HG03280 (cell line): ENCODE results near the gene SREBF2.

Experiments used
- ATAC-seq: cut with Tn5 transposase; IDR thresholded peaks from one replicate; pipeline ENCODE4 v1.9.1; 2021; ENCODE audit warnings: mild to moderate bottlenecking, moderate library complexity; ENCODE audit not compliant: unreplicated experiment

SREBF2 gene

DNA sequence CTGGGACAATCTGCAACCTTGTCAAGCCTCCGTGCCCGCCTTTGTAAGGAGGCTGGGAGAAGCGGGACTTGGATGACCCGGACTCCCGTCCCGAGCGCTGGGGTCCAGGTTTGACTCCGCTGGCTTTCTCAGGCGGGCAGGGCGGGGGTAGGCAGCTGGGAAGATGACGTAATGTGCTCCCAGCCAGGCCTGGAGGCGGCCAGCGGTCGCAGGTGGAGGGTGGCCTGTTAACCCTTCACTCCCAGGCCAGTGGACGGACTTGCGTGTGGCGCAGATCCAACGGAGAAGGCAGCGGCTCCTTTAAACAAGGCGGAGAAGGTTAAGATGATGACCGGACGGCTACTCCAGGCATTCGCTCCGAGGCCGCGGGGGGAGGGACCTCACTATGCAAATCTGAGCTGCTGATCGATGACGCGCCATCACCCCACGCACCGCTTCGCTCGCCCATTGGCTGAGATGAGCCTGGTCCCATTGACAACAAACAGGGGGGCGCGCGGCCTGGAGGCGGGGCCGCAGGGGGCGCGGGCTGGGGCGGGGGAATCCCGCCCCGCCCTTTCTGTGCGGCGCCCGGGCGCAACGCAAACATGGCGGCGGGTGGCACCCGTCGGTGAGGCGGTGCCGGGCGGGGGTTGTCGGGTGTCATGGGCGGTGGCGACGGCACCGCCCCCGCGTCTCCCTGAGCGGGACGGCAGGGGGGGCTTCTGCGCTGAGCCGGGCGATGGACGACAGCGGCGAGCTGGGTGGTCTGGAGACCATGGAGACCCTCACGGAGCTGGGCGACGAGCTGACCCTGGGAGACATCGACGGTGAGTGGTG is at the start of gene SREBF2:
SREBF2 (plus strand) TSS at position 553 of the 816 bp plus-strand sequence; CDS start at position 719, 166 bp downstream.
- ATAC-seq: peak; percentile 85

DNA sequence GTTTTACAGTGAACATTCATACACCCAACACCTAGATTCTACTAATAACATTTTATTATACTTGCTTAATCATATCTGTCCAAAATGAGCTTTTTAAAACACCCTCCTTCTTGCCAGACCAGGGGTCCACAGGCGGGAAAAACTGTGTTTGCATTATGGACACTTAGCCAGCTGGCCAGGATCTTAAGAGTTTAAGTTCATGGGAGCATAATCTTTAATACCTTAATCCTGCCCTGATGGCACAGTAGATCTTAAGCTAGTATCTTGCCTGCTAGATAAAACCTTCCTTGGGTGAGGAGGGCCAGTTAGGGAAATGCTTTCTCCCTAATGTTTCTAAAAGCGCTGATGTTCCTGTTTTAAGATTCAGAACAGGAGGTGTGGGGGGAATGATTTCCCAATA is 45.6 kb upstream of the SREBF2 start:
- ATAC-seq: no peak

DNA sequence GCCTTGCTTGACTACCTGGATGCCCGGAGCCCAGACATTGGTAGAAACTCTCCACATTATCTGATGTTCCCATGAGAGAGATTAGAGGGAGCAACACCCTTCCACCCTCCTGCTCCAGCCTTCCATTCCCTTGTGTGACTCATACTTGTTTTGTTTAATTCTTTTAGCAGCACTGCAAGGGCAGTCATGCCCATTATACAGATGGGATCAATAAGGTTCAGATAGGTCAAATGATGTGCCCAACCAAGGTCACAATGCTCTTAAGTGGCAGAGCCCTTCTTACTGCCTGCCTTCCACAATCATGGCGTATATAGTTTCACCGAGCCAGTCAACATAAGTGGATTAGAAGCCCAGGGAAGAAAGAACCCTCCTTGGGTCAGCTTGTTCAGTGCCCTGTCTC is 39.0 kb upstream of the SREBF2 start:
- no peak for ATAC-seq

DNA sequence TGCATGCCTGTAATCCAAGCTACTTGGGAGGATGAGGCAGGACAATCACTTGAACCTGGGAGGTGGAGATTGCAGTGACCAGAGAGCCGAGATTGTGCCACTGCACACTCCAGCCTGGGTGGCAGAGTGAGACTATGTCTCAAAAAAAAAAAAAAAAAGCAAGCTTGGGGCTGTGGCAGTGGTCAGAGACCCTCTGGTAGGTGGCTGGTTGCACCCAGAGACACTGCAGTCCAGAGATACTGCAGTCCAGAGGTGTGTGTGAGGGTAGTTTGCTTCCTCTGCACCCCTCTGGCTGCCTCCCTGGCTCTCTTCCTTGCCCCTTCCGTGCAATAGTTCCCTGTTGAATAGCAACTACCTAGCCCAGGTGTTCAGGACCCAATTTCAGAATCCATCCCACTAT is 34.2 kb upstream of the SREBF2 start:
- no peak for ATAC-seq

DNA sequence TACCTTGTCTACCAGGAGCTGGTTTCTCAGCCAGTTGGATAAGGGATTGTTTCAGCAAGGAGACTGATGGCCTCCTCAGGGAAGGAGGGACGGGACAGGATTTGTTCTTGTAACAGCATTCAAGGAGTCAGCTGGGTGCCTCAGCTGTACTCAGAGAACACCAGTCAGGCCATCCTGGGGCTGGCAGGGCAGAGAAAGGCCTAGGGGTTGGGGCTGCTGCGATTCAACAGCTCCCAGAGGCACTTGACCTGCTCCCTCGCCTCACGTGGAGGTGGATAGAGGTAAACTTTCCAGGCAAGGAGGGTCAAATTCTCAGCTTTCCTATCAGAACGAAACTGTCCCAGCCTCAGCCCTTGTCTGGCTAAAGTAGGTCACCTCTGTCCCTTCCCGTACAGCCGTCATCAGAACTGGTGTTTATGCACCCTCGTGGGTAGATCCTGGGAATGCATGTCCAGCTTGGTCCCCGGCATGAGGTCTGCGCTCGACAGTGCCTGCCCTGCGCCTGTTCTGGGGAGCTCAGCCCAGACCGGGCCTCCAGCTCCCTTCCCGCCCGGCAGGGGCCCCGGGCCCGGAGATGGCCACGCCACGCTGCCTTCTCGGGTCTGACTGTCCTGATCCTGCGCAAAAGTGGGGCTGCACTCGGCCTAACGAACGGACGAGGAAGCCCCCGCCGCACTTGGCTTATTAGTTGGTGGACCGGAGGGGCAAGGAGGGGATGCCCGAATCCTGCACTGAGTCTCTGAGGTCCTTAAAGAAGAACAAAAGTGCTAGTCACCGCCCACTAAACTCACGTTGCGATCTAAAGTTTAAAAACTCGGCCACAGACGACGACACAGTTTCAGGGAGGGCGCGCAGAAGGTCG is 33.2 kb upstream of the SREBF2 start:
- ATAC-seq: peak; percentile 33

DNA sequence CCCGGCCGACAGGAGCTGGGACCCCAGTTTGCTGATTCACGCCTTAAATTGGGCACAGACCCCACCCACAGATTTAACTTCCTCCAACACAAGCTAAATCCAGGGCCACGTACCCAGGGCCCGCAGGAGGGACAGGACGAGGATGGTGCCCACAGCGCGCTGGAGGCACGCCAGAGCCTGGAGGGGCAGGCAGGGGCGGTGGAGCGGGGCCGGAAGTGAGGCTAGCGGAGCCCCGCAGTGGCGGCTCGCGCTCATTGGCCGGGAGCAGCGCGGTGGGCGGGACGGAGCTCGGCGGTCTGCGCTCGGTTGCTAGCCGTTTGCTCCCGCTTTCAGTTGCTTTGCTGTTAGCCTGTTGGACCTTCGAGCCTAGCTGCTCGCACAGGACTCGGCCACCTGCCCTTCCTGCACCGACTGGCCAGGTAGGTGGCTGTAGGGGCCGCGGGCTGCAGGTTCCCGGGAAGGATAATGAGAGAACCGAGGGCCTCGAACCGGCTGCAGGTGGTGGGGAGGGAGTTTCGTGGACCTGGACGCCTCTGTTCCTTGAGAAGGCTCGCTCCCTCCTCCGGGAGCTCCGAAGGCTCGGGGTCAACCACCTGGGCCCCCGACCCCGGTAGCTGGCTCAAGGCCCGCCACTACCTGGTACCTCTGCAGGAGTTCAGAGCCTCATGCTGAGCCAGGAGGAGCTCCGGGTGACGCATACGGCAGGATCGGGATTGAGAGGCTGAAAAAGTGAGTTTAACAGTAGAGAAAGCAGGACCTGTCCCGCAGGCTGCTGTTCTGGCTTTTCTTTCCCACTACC is 32.4 kb upstream of the SREBF2 start, which contains the start of gene CCDC134:
CCDC134 (plus strand) TSS at position 332 of the 799 bp plus-strand sequence. CDS start 8,212 bp downstream, outside the sequence.
- ATAC-seq: peak; percentile 95

DNA sequence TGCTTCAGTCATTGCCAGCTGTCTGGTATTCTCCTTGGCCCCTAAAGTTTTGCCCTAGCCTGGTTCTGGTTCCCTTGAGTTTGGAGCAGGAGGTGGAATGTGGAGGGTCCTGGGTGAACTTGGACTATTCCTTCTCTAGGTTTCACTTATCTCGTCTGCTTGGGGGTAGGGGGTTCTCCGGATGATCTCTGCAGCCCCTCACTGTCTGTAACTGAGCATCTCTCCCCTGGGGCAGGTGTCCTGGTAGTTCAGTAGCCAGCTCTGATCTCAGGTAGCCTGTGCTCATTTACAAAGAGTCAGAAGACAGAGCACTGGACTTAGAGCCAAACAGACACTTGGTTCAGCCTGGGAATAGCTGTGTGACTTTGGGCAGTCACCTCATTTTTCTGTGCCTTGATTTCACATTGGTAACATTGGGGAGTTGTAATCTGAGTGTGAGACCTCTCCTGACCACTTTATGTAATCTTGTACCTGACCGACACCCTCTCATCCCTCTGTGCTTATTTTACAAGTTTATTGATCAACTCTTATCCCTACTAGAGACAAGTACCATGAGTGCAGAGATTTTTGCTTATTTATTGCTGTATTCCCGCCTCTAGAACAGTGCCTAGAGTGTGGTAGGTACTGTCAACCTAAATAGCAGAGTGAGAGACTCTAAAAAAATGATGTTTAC is 31.6 kb upstream of the SREBF2 start:
- no peak for ATAC-seq

DNA sequence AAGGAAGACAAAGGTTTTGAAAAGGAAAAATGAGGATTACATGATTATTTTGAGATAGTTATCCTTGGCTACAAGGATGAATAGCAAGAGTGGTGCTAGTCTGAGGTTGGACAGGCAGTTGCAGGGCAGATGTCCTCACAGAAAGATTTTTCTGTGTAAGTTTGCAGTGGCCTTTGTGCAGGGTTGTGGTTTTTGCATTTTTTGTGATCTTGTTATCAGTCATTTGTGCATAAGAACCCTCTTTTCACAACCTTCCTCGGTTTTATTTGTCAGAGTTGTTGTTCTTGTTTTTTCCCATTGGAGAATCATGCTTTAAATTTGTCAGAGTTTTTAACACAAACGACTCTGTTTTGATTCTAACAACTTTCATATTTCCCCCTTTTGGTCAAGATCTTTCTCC is 31.0 kb upstream of the SREBF2 start:
- no peak for ATAC-seq

DNA sequence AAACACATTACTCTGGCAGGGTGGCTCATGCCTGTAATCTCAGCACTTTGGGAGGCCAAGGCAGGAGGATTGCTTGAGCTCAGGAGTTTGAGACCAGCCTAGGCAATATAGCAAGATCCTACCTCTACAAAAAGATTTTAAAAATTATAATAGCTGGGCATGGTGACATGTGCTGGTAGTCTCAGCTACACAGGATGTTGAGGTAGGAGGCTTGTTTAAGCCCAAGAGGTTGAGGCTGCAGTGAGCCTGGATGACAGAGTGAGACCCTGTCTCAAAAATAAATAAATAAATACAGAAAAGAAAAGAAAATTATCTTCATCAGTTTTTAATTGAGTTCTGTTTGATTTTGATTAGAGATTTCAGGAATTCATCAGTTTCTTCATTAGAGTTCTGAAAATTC is 27.3 kb upstream of the SREBF2 start:
- no peak for ATAC-seq

DNA sequence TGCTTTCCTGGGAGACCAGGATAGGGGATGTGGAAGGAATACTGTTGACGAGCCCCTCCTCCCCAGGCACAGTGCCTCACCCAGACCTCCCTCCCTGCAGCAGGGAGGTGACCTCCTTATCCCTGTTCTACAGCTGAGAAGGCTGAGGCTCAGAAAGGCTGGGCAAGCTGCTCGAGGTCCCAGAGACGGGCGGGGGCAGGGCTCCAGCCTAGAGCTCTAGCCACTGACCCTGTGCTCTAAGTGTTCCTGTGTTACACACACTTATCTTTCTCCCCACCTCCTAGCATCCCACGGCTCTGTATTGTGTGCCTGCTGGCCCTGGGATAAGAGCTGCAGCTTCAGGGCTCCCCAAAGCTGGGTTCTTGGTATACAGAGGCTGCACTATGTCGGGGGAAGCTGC is 24.5 kb upstream of the SREBF2 start:
- no peak for ATAC-seq

DNA sequence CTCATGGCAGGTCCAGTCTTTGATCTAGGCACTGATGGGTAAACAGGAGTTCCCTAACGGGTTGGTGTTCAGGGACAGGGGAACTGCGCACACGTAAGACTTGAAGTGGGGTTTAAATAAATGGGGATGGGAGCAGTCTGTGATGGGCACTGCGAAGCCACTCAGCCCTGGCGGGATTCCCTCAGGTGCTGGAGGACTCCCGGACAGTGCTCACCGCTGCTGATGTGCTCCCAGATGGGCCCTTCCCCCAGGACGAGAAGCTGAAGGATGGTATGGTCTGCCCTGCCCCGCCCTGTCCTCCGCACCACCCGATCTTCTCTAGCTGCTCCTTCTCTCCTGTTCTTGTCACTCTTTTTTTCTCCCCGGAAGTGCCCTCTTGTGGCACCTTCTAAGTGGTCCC is 22.9 kb upstream of the SREBF2 start:
- ATAC-seq: no peak

DNA sequence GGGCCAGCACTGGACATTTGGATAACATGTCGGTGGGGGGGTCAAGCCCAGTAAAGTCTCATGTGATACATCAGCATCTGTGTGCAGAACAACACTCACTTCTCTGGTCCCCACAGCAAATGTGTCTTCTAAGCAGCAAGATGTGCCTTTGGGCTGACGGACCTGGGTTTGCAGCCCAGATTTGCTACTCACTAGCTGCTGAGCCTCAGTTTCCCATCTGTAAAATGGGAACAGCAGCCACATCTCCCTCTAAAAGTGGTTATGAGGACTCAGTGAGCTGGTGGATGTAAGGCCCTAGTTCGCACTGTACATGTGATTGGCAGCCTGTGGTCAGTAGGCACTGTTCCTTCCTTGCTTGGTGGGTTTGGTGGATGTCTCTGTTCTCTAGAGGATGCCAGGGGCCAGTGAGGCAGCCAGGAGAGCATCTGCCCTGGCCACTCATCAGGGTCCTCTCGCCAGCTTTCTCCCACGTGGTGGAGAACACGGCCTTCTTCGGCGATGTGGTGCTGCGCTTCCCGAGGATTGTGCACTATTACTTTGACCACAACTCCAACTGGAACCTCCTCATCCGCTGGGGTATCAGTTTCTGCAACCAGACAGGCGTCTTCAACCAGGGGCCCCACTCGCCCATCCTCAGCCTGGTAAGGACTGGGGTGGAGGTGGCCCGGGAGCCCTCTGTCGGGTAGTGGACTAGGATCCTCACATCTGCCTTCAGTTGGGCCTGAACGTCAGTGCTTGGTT is 19.9 kb upstream of the SREBF2 start:
- no peak for ATAC-seq

DNA sequence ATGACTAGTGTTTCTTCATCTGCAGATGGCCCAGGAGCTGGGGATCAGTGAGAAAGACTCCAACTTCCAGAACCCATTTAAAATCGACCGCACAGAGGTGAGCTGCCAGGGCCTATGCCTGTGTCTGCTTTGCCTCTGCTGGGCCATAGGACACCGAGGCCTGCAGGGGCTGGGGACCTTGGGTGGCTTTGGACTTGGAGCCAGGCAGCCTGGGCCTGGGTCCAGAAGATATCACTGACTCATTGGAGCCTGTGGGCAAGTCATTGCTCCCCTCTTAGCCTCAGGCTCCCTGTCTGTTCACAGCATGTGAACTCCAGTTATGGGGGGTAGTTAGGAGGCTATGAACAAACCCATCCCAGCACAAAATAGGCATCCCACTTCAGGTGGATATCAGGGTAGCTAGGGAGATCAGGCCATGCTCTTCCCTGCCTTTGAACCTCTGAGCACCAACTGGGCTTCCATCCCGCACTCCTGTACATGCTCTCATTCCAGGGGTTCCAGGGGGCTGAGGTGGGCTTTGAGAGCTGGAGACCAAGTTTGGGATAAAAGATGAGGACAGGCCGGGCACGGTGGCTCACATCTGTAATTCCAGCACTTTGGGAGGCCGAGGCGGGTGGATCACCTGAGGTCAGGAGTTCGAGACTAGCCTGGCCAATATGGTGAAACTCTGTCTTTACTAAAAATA is 19.0 kb upstream of the SREBF2 start:
- ATAC-seq: no peak

DNA sequence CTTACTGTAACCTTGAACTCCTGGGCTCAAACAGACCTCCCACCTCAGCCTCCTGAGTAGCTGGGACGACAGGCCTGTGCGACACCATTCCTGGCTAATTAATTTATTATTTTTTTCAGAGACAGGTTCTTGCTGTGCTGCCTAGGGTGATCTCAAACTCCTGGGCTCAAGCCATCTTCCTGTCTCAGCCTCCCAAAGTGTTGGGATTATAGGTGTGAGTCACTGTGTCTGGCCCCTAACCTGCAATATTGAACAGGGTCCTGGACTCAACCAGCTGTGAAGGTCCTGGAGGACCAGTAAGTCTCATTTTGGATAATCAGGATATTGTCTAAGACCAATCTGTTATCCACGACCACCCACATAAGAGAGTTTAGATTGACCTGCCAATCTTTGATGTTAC is 17.2 kb upstream of the SREBF2 start:
- no peak for ATAC-seq

DNA sequence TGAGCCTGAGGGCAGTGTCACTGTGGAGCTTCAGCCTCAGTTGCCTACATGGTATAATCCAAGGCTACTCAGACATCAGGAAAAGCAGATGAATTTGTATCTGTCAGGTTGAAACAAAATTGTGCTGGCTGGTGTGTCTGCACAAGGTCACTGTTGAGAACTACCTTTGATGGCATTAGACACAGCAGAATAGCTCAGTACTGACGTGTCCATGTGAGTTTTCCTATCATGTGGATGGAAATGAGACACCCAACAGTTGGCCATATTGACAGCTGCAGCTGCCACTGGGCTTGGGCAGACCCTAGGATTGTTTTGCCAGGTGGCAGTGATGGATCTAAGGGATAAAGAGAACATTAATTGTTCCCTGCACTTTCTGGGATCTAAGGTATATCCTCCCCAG is 16.7 kb upstream of the SREBF2 start:
- no peak for ATAC-seq

DNA sequence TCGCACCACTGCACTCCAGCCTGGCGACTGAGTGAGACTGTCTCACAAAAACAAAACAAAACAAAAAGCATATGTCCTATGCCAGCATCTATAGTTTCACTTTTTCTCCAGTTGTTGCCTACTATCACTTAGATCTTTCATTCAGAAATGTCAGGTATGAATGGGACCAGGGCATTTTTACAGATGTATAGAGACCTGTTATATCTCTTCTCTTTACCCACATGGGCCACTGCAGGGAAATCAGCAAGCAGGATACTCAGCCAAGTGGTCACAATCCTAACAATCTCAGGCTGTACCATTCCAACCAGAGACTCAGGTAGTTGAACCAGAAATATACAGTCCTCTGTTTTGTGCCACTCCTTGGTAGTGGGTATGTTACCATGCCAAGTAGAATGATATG is 16.0 kb upstream of the SREBF2 start:
- ATAC-seq: no peak

DNA sequence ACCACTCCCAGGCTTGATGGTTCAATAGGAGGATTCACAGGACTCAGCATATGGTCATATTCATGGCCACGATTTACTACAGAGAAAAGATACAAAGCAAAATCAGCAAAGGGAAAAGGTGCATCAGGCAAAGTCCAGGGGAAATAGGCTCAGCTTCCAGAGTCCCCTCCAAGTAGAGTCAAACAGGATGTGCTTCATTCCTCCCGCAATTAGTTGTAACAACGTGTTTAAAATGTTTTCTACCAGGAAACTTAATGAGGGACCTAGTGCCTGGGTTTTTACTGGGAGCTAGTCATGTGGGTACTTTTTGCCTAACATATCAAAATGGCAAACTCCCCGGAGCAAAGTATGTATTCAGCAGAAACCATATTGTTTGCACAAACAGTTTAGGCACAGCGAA is 14.9 kb upstream of the SREBF2 start:
- ATAC-seq: no peak

DNA sequence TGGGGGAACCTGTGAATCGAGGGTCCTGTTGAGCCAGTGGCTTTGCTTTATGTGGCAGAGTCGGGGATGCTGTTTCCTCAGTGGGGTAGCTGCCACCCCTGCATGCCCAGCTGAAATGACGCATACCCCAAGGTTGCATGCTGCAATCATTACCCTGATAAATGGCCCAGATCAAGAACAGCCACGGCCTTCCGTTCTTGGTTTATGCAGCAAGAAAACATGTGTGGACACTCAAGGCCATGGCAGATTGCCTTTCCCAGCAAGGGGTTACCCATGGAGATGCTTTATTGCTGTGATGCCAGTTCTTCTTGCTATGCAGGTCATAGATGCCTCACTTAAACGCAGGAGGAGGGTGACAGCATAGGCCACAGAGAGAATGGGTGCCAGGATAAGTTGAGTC is 14.3 kb upstream of the SREBF2 start:
- no peak for ATAC-seq

DNA sequence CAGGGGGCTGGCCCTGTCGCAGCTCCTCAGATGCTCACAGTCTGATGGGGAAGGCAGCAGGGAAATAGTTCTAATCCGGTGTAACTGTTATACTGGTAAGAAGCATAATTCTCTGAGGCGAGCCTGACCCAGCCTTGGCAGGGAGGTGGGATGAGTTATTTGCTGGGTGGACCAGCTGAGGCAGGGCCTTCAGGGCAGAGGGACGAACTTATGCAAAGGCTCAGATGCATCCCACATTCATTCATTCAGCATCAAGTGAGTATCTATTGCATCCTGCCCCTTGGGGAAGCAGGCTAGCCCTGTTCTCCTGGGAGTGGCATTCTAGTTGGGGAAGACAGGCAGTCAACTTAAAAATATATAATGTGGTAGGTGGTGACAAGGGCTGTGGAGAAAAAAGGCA is 13.6 kb upstream of the SREBF2 start:
- ATAC-seq: no peak
